HCT116 (cell line): ENCODE results near the gene BTBD9.

Experiments used
- CTCF ChIP-seq, 3 experiments: fragments of 200-600 bp in 1 of 3; sonication (generic) in 1 of 3; IDR thresholded peaks in 2 of 3; conservative IDR thresholded peaks in 1 of 3; 2 replicates each; pipeline ENCODE4 v1.5.1; 2012 to 2017; ENCODE audit warnings: low read depth in 2 of 3, low read length in 2 of 3, antibody characterized with exemption in 1 of 3, borderline replicate concordance in 1 of 3, control low read depth in 1 of 3, mild to moderate bottlenecking in 1 of 3, mixed read lengths in 1 of 3, mixed run types in 1 of 3, moderate library complexity in 1 of 3; ENCODE audit not compliant: insufficient read depth in 1 of 3
- EGR1 ChIP-seq: IDR thresholded peaks from 2 replicates; pipeline ENCODE4 v1.6.1; 2012; ENCODE audit warnings: low read depth
- EZH2 ChIP-seq: fragments of 200-600 bp; sonication (generic); IDR thresholded peaks from 2 replicates; pipeline ENCODE4 v1.6.1; 2017; ENCODE audit warnings: antibody characterized with exemption, mixed run types
- EZH2phosphoT487 ChIP-seq: fragments of 200-600 bp; IDR thresholded peaks from 2 replicates; pipeline ENCODE4 v1.6.1; 2018; ENCODE audit warnings: antibody characterized with exemption, borderline replicate concordance
- FOSL1 ChIP-seq: IDR thresholded peaks from 2 replicates; pipeline ENCODE4 v1.6.1; 2012; ENCODE audit warnings: low read depth
- JUND ChIP-seq: IDR thresholded peaks from 2 replicates; pipeline ENCODE4 v1.6.1; 2012
- POLR2A ChIP-seq: IDR thresholded peaks from 2 replicates; pipeline ENCODE4 v1.7.0; 2011; ENCODE audit warnings: borderline replicate concordance; ENCODE audit not compliant: insufficient read depth, insufficient read length; ENCODE audit errors: extremely low read depth
- ZBTB33 ChIP-seq: IDR thresholded peaks from 2 replicates; pipeline ENCODE4 v1.6.1; 2011; ENCODE audit warnings: mild to moderate bottlenecking, low read length, moderate library complexity; ENCODE audit not compliant: insufficient replicate concordance; ENCODE audit errors: extremely low read depth

- no peak for TF ChIP-seq CTCF (IDR thresholded peaks at IDR 0.05 in 2 of 3, conservative IDR thresholded peaks at IDR 0.05 in 1 of 3; ENCODE audit: borderline replicate concordance in 1 of 3, insufficient read depth in 1 of 3, low read depth in 2 of 3, low read length in 2 of 3)
- no peak for TF ChIP-seq FOSL1
- TF ChIP-seq EZH2phosphoT487, result no peak
- TF ChIP-seq JUND, result no peak
- no peak for TF ChIP-seq EGR1
- TF ChIP-seq ZBTB33, result no peak
- TF ChIP-seq EZH2, result no peak
- TF ChIP-seq POLR2A, result no peak
These were observed 243.5 kb downstream of the BTBD9 start for GRCh38 chr6:38396209-38396608.
